ENCODE measurements around the gene PRKN.

The PRKN gene

GRCh38 chr6:161961796-161962195, 765.8 kb downstream of the PRKN start (continued):
- TF ChIP-seq, protein P1, sequence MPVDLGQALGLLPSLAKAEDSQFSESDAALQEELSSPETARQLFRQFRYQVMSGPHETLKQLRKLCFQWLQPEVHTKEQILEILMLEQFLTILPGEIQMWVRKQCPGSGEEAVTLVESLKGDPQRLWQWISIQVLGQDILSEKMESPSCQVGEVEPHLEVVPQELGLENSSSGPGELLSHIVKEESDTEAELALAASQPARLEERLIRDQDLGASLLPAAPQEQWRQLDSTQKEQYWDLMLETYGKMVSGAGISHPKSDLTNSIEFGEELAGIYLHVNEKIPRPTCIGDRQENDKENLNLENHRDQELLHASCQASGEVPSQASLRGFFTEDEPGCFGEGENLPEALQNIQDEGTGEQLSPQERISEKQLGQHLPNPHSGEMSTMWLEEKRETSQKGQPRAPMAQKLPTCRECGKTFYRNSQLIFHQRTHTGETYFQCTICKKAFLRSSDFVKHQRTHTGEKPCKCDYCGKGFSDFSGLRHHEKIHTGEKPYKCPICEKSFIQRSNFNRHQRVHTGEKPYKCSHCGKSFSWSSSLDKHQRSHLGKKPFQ (tag by site-specific recombination; IDR thresholded peaks at IDR 0.05) = no peak

DNA sequence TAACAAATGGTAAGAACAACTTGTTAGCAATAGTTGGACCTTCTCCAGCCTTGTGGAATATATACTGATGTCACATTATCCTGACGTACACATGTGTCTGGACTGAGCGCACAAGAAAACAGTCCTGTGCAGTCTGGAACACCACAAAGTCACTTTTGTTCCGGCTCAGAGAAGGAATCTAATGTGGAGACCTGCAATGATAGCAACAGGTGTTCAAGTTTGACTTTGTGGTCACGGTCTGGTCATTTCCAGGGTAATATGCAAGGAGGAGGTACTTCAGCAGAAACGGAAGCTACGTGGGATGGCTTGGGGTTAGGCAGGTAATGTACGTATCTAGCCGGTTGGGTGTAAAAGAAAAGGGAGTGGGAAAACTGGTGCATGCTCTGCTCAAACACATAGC, 766.5 kb downstream of the PRKN start:
- ChIA-PET POLR2A (no interaction called here), CTCF (no interaction called here)
- TF ChIP-seq ZNF555 (tag by site-specific recombination; conservative IDR thresholded peaks at IDR 0.05) (no peak), SCRT2 (tag by site-specific recombination; IDR thresholded peaks at IDR 0.05) (peak; percentile 90), ZNF623 (tag by site-specific recombination; IDR thresholded peaks at IDR 0.05) (no peak)
- Histone ChIP-seq H3K9me3 (ENCODE audit: control insufficient read depth, insufficient read depth, low read depth, low read length) (no peaks in the 10 kb centered on the region), H3K4me1 (ENCODE audit: control insufficient read depth, insufficient read depth, low read length) (no peaks in the 10 kb centered on the region), H3K27ac (ENCODE audit: extremely low read depth, low read depth, low read length) (no peak overlapping the region), H3K36me3 (ENCODE audit: control insufficient read depth in 2 of 2, insufficient read depth in 1 of 2, low read length in 2 of 2) (no peaks in the 10 kb centered on the region), H3K4me3 (ENCODE audit: low read depth, low read length) (no peak overlapping the region)

GRCh38 chr6:161959072-161959471, 768.5 kb downstream of the PRKN start:
- CTCF ChIA-PET = no interaction called here
- POLR2A ChIA-PET = no interaction called here

DNA sequence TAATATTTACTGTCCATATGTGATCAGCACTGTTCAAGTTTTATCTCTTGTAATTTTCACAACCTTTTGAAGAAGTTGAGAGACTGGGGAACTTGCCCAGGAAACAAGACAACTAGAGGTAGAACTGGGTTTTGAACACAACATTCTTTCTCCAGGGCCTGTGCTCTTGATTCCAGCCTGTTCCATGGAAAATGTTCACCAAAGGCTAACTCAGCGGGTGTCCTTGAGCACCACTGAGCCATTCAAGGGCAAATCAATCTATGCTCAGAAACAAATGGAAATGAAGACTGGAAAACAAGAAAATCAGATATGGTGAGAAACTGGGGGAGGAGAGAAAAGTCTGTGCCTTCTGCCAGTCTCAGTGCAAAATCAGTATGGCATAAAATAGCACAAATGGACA, 771.5 kb downstream of the PRKN start:
- Histone ChIP-seq H3K4me1 (ENCODE audit: control insufficient read depth, insufficient read depth, low read length) (no peaks in the 10 kb centered on the region), H3K9me3 (ENCODE audit: control insufficient read depth, insufficient read depth, low read depth, low read length) (no peaks in the 10 kb centered on the region), H3K27ac (ENCODE audit: extremely low read depth, low read depth, low read length) (no peak overlapping the region), H3K36me3 (ENCODE audit: control insufficient read depth in 2 of 2, insufficient read depth in 1 of 2, low read length in 2 of 2) (no peaks in the 10 kb centered on the region), H3K4me3 (ENCODE audit: low read depth, low read length) (no peak overlapping the region)
- ChIA-PET POLR2A (no interaction called here), CTCF (no interaction called here)
- TF ChIP-seq GLI4 (tag by site-specific recombination; IDR thresholded peaks at IDR 0.05) (no peak), ZNF830 (tag by site-specific recombination; IDR thresholded peaks at IDR 0.05; ENCODE audit: low read depth) (no peak), KLF7 (tag by site-specific recombination; IDR thresholded peaks at IDR 0.05; ENCODE audit: borderline replicate concordance) (no peak), ZNF26 (tag by site-specific recombination; IDR thresholded peaks at IDR 0.05) (no peak), ZNF660 (tag by site-specific recombination; IDR thresholded peaks at IDR 0.05) (no peak), FEZF1 (tag by site-specific recombination; IDR thresholded peaks at IDR 0.05) (no peak), GLIS1 (tag by site-specific recombination; IDR thresholded peaks at IDR 0.05) (no peak), ZNF521 (tag by site-specific recombination; IDR thresholded peaks at IDR 0.05) (no peak), TCF7L2 (IDR thresholded peaks at IDR 0.05; ENCODE audit: borderline replicate concordance, low read depth, low read length) (no peak)
- TF ChIP-seq, protein P2, sequence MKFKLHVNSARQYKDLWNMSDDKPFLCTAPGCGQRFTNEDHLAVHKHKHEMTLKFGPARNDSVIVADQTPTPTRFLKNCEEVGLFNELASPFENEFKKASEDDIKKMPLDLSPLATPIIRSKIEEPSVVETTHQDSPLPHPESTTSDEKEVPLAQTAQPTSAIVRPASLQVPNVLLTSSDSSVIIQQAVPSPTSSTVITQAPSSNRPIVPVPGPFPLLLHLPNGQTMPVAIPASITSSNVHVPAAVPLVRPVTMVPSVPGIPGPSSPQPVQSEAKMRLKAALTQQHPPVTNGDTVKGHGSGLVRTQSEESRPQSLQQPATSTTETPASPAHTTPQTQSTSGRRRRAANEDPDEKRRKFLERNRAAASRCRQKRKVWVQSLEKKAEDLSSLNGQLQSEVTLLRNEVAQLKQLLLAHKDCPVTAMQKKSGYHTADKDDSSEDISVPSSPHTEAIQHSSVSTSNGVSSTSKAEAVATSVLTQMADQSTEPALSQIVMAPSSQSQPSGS (tag by site-specific recombination; IDR thresholded peaks at IDR 0.05; ENCODE audit: low read depth) = no peak

More at GRCh38 chr6:161959072-161959471, 768.5 kb downstream of the PRKN start:
- no peak for TF ChIP-seq ZNF544 (tag by site-specific recombination; IDR thresholded peaks at IDR 0.05)
- no peak for TF ChIP-seq ZNF274 (IDR thresholded peaks at IDR 0.05; ENCODE audit: low read length)
- no peak for TF ChIP-seq ZNF274 (tag by site-specific recombination; IDR thresholded peaks at IDR 0.05; ENCODE audit: borderline replicate concordance)
- TF ChIP-seq ZFP69B (tag by site-specific recombination; IDR thresholded peaks at IDR 0.05) = no peak
- no peak for TF ChIP-seq BCL11B (tag by site-specific recombination; IDR thresholded peaks at IDR 0.05; ENCODE audit: low read depth)
- no peak for TF ChIP-seq IKZF3 (tag by site-specific recombination; IDR thresholded peaks at IDR 0.05)
- TF ChIP-seq ZNF785 (tag by site-specific recombination; IDR thresholded peaks at IDR 0.05) = no peak
- TF ChIP-seq YY1 (tag by site-specific recombination; IDR thresholded peaks at IDR 0.05) = no peak
- no peak for TF ChIP-seq GFI1B (tag by site-specific recombination; IDR thresholded peaks at IDR 0.05)
- no peak for TF ChIP-seq ZBTB7A (tag by site-specific recombination; IDR thresholded peaks at IDR 0.05; ENCODE audit: low read depth)
- TF ChIP-seq ZNF335 (tag by site-specific recombination; conservative IDR thresholded peaks at IDR 0.05) = no peak
- no peak for TF ChIP-seq ZBTB20 (tag by site-specific recombination; IDR thresholded peaks at IDR 0.05)
- TF ChIP-seq SP2 (tag by site-specific recombination; IDR thresholded peaks at IDR 0.05) = no peak
- no peak overlapping the region for H3K4me3 ChIP-seq (ENCODE audit: low read depth, low read length)
- no peaks in the 10 kb centered on the region for H3K4me1 ChIP-seq (ENCODE audit: control insufficient read depth, insufficient read depth, low read length)
- H3K9me3 ChIP-seq (ENCODE audit: control insufficient read depth, insufficient read depth, low read depth, low read length) = no peaks in the 10 kb centered on the region
- H3K27ac ChIP-seq (ENCODE audit: extremely low read depth, low read depth, low read length) = no peak overlapping the region
- H3K36me3 ChIP-seq (ENCODE audit: control insufficient read depth in 2 of 2, insufficient read depth in 1 of 2, low read length in 2 of 2) = no peaks in the 10 kb centered on the region
